Loucy (cell line): Measurements from ENCODE around the gene TTYH3.

Source experiments
- CTCF ChIP-seq: fragments of 200-600 bp; sonication (generic); conservative IDR thresholded peaks from 2 replicates; pipeline ENCODE4 v1.5.1; 2014; ENCODE audit warnings: mild to moderate bottlenecking, antibody characterized with exemption, low read length
- EZH2phosphoT487 ChIP-seq: fragments of 200-600 bp; IDR thresholded peaks from 2 replicates; pipeline ENCODE4 v1.6.1; 2018; ENCODE audit warnings: antibody characterized with exemption, mild to moderate bottlenecking, moderate library complexity, borderline replicate concordance

- TF ChIP-seq CTCF (no peak), EZH2phosphoT487 (no peak)
Measured at GRCh38 chr7:2617325-2617905, 14.4 kb upstream of the TTYH3 start.
